Right lung (tissue), 5 donors: ENCODE measurements around the gene ARID3C. TPM values are rescaled to one million over a fixed set of nuclear protein-coding genes. Genes with fewer than 3 reads are reported as not detected.

Source experiments
- DNase-seq, 2 donors: peaks; one replicate each; pipeline ENCODE4 v3.0.0-alpha.2; 2013
- polyA plus RNA-seq, 5 donors: library from polyadenylated mRNA; unstranded; fragments of 120-200 nt; gene quantifications; one replicate each; pipeline versions ENCODE4 v1.2.1 to v1.2.3, GENCODE V29; 2013; ENCODE audit warnings: inconsistent platforms in 1 of 5, low replicate concordance in 1 of 5; ENCODE audit not compliant: insufficient read length in 5 of 5, insufficient read depth in 1 of 5

The ARID3C gene
- polyA plus RNA-seq, 5 donors: 0.13 to 0.27 (median 0.17) TPM; not detected in 2

DNA sequence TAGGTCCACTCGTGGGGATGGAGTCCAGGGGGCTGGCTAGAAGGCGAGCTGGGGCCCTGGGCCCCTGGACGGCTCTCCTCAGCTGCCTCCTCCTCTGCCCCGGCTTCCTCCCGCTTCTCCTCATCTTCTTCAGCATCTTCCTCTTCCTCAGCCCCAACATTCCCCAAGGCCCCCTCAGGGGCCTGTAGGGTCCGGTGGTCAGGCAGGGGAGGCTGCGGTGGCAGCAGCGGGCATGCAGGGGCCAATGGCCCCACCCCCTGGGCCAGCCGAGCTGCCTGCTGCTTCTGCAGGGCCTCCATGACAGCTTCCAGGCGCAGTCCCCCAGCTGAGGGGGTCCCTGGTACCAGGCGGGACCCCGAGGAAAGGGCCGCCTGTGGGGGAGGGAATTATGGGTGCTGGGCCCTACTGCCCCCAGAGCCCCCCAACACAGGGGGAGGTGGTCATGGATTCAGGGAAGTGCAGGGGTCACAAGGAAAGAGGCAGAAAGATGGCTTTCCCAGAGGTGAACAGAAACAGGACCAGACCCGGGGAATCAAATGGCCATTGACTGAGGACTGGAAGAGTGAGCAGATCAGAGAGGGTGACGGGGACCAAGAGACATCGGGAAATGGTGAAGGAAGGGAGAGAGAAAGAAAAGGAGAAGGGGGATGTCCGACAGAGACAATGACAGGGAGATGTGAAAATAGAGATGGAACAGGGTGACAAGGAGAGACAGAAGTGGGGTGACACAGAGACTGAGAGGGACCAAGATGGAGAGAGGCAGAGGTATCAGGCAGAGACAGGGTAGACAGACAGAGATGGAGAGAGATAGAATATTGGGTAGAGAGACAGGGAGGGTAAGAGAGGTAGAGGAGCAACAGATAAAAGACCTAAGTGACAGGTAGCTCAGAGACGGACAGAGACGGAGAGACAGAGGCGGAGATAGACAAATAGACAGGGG, 880 bp downstream of the ARID3C start:
- DNase-seq: no peak

DNA sequence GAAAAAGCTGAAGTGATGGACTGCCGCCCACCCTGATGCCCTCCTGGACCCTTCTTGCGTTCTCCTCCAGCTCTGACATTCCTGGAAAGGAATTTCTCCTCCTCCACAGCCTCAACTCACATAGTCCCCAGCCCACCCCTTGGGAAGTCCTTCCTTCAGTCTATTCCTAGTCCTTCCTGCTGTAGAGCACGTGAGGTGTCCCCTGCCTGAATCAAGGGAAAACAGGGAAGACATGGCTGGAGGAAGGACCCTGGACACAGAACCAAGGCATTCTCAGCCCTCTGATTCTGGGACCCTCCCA, 3.7 kb downstream of the ARID3C start:
- DNase-seq: no peak

DNA sequence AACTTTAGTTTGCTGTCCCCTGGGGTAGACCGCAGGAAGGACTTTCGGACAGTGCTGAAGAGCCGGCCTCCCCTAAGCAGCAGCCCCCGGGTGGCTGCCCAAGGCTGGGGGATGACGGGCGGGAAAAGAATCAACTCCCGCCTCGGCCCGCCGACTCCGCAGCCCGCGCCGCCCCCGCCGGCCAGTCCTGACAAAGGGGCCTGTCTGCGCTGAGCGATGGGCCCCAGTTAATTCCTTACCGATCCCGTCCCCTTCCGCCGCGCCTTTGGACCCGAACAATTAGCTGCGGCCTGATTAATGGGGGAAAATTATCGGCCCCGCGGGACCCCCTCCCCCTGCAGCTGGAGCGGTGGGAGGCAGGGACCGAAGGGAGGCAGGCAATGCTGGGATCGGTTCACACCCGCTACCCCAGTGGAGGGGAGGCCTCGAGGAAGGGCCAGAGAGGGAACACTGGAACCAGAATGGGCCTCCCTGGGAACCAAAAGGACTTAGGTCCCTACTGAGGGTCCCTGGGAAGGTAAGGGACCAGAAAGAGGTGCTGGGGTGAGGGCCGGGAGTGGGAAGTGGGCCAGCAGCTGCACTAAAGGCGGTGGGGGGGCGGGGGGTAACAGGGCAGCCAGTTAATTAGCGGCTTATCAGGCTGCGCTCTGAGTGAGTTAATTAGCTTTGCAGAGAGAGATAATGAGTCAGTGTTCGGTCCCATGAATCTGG, 4.2 kb downstream of the ARID3C start:
- DNase-seq: no peak

DNA sequence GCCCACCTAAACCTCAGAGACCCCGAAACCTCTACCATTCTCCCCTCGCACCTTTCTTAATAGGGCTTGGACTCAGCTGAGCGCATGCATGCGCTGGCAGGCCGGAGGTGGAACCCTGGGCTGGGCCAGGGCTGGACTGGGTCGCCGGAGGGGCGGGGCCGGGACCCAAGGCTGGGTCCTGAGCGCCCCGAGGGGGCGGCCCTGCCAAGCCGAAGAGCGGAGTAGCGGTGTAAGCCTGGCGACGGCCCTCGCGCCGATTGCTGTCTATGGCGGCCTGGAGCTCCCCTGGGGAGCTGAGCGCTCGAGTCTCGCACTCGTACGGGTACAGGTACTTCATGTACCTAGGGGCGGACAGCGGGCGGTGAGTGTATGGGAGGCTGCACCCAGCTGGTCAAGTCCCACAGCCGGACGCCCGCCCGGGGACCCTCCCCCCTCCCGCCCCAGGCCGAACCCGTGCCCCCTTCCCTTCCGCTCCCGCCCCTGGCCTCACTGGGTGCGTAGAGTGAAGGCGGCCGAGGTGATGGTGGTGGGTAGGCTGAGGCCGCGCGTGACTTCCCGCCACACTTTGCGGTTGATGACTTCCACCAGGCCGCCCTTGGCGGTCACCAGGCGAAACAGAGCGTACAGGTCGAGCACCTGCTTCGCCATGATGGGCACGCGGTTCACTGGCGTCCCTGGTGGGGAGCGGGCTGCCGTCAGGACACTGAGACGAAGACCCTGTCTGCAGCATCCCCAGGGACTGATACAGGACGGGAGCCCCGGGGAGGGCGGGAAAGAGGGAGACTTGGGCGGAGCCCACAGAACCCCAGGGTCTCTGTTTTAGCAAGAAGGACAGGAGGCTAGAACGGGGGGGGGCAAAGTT, 5.3 kb downstream of the ARID3C start:
- DNase-seq: no peak

DNA sequence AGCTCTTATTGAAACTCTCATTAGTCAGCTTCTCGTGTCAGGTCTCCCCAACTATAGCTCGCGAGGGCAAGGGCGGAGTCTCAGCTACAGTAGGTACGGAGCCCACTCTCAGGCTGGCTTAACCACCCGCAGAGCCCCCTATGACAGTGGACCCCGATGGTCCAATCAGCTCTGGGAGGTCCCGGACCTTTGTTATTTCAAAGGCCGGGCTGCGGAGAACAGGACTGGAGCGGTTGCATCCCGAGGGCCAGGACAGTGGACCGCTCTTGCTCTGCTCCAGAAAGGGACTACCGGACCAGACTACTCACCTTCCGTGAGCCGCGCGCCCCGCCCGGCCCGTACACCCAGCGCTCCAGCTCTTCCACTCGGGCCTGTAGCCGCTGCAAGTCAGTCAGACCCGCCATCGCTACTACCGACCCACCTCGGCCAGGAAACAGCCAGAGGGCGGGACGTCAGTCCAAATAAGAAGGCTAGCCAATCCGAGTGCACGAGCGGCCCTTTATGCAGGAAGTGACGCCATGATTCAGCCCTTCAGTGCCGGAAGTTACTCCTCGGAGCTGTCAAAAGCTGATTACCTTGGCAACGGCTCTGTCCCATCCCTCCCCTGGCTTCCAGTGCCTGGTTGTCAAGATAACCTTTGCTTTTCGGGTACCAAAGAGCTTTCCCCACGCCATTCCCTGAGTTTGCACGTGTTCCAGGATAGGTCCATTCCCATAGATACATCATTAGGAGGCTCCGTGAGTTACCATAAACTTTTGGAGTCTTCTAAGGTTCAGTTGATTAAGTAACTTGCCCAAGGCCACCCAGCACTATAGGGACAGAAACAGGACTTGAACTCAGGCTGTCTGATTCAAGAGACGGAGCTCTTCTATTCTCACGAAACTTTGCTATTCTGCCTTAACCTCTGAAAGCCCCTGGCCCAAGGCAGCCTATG, 8.5 kb downstream of the ARID3C start, which contains the start of gene DCTN3:
DCTN3 (minus strand) TSS at position 435 of the 934 bp plus-strand sequence; CDS start at position 404, 31 bp downstream.
- peak; percentile 85 to 92 for DNase-seq

DNA sequence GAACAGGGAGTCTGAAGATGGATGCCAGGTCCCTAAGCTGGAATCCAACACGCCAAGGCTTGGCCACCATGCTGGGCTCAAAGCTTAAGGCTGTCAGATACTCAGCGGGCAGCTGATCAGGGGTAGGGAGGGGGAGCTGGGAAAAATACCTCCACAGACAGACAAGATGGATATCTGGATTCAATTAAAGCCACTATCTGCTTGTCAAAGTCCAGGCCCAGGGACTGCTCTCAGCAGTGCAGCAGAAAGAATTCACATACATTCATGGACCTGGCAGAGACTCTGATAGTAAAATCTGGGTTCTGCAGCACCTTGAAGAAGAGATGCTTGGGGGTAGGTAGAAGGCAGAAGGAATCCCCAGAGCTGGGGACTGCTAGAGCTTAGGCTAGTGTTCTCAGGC, 13.7 kb downstream of the ARID3C start:
- DNase-seq: no peak

DNA sequence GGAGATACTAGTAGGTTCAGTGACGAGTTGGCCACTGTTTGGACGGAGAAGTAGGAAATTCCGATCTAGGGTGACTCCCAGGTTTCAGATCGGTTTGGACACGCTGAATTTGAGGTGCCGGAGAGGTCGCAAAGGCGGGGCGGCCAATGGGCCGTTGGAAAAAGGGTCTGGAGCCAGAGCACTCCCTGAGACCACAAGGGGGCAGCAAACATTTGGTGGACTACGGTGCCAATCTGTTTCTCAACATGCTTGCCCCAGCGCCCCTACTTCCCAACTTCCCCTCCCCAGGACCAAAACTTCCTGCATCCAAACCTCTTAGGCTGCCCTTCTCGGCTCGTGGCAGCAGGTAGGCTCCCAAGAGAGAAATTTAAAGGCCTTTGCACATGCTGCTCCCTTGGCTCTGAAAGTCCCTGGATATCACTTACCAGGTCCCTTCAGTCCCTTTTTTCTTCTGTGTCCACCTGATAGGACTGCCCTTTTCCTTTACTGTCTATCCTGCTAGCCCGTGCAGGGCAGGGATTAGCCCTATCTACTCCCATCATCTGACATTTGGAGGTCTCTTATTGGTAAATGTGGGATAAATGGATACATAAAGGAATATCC, 16.0 kb downstream of the ARID3C start:
- DNase-seq: peak; percentile 64 to 78

DNA sequence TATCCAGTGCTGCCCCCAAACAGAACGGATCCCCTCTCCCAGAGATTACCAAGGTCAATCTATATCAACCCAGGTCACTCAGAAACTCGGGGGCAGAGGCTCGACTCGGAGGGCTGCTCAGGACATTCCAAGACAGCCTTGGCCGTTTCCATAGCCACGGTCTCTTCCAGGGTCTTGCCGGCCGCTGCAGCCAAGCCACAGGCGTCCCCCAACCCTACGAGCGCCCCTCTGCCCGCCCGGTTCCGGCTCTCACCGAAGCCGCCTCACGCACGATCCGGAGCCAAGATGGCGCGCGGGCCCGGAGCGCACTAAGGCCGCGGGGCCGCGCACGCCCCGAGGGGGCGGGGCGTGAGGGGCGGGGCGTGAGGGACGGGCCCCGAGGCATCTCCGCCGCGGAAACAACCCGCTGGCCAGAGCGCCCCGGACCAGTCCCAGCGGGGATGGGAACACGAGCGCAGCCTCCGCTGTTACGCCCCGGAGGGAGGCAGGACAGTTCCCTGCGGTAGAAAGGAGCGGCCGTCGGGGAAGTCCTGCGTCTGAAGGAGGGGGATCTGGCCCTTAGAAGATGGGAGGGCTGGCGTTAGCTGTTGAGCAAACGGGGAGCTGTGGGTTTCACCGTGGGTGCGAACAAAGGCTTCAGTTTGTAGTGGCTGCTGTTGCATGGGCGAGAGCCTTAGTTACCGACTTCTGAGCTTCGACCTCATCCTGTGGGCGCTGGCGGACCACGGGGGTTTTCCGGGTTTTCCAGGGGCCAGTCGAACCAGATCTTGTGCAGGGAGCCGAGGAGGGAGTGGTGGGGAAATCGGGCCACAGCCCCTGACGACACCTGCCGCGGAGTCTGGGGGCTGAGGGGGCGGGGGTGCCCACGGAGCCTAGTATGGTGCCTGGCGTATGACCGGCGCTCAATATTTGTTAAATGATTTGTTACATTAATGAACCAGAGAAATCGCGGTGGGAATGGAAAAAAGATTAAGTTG, 16.8 kb downstream of the ARID3C start, which contains the start of gene RPP25L:
RPP25L (minus strand) TSS at position 287 of the 977 bp plus-strand sequence. CDS start 801 bp downstream, outside the sequence.
- peak; percentile 89 to 90 for DNase-seq

DNA sequence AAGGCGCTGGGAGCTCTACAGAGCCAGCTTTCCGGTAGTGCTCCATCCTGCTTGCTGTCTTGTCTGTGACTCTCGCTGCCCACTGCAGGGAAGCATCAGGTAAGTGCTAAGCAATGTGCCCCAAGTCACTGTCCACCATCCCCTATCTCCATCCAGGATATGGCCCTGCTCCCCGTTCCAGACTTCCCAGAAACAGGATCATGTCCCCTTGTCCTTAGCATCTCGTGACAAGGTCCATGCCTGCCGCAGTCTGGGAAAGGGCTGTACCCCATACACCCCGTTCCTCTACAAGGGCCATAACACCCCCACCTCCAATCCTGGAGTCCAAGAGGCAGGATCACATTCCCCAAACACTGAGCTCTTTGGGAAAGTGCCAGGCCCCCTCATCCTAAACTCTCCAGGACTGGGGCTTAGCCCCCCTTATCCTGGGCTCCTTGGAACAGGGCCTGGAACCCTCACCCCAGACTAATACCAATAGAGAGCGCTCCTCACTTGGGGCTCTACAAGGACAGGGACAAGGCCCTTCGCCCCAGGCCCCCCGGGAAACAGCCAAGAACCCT, 17.5 kb downstream of the ARID3C start:
- DNase-seq: no peak

DNA sequence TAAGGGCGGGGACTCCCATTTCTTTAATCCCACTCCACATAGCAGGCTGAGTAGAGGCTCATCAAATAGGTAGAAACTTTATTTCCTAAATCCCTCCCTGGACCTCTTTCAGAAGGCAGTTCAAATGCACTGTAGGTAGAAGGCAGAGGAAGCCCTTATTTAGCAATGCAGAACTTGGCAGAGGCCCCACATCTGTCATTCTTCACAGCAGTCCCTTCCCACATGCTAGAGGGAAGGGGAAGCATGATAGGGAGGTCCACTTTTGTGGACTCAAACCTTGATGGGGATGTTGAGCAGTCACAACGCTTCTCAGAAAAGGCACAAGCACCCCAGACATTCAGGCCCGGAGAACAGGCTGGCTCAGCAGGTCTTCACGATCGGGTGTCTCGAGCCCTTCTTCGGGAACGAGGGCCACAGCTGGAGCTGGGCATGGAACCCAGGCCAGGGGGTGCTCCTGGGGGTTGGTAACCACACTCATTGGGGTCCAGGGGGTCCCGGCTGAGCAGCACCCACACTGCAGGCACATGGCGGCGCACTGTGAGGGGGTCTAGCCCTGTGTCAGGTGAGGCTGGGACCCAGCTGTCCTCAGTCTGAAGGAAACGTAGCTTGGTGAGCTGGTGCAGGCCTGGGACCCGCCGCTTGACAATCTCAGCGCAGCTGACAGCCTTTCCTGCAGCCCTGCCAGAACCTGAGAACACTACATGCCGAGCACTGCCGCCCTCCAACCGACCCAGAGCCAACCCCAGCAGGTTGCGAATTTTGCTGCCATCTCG, 18.2 kb downstream of the ARID3C start:
- no peak for DNase-seq

DNA sequence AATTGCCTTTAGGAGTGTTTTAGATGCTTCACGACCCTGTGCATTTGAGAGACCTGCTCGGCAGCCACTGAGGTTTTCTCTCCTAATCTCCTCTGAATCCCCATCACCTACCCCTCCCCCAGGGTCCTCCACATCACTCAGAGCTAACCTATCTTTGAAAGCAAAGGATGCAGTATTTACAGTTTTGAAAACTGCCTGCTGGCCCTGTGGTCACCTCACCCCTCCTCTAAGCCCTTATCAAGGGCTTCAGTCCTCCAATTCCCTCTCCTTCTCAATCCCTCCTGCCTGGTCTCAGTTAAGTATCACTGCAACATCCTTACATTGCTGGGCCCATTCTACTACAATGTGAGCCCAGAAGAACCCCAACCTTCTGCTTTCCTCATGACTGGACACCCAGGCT, 21.5 kb downstream of the ARID3C start:
- DNase-seq: no peak

DNA sequence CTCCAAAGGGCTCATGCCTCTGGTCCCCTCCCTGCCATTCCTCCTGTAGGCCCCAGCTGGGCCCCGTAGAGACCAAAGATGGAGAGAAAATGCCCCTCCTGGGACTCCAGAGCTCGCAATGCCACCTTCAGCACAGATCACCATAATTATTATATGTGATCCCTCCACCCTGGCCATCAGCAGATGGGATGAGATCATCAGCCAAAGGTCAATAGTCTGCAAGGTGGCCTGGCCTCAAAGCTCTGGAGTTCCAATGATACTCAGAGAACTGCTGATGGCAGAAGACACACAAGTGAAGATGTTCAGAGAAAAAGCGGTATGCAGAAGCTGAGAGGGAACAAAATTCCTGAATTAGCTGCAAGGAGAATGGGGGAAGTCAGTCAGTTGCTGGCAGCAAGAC, 22.0 kb downstream of the ARID3C start:
- DNase-seq: no peak

DNA sequence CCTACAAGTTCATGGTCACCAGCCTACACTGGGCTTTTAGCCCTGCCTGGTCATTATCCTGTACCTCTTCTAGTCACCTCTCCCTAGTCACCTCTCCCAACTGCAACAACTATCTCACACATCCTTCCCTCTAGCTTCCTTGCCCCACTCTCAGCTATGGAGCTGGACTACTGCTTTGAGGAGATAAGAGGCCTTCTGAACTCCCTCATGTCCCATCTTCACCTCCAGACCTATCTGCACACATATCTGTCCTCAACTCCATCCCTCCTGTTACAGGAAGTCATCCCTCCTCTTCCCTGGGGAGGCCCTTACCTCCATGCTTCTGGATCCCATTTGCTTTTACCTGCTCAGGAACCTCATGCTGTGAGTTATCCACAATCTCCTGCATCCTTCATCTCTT, 22.7 kb downstream of the ARID3C start:
- no peak for DNase-seq

DNA sequence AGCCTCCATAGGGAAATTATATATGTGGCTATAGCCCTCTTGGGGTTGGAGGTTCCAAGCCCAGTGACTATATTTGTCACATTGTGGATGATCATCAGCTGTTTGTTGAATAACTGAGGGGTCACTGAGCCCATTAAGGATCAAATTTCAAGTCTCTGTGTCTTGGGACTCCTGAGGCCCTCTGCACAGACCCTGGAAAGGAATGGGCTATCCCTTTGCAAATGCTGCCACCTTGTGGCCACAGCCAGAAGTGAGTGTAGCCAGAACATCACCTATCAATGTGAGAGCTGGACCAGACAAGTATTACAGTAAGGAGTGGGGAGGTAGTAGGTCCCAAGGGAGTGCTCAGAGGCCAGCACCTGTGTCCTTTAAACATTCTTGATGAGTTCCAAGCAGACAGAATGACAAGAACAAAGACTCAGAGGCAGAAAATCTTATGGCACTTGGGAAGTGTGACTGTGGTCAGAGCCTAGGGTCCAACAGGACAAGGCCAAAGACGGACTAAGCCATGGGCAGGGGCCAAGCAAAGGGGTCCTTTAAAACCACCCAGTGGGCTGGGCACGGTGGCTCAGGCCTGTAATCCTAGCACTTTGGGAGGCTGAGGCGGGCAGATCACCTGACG, 25.1 kb downstream of the ARID3C start:
- DNase-seq: peak; percentile 62 to 80

DNA sequence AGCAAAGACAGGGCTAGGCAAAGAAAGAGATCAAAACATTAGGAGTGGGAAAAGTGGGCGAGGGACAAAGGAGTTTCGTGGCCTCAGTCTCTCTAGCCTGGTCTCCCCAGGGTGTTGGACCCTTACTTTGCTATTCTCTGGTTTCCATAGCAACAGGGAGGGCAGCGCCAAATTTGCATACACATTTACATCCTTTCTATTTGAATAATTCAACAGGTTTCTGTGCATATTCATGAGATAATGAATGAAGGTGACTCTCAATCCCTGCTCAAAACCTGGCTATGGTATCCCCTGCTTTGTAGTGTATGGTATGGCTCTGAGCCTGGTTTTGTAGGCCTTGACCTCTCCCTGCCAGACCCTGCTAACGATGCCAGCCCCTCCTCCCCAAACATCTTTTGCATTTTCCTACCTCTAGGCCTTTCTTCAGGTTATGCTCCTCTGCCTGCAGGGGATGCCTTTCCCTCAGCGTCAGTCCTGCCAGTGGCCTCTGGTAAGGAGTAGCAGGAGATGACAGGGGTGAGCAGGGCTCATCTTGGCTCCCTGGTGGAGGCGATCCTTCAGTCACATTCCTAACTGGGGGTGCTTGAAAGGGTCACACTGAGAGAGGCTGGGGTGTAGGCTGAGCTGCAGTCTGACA, 26.8 kb downstream of the ARID3C start:
- no peak for DNase-seq

DNA sequence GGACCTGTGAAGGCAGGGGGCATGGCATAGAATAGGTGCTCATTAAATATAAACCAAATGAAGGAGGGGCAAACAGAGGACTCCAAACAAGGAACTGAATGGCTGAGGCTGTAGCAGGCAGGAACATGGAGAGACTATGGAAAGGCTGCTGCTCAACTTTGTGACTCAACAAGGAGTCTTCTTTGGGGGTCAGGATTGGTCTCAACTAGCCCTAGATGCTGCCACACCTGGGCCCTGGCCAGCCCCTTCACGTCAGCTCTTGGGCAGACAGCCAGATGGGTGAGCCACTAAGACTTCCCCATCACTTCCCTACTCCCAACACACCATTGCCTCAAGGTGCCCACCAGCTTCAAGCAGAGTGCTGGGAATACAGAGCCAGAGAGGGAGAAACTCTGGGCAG, 28.0 kb downstream of the ARID3C start:
- no peak for DNase-seq

DNA sequence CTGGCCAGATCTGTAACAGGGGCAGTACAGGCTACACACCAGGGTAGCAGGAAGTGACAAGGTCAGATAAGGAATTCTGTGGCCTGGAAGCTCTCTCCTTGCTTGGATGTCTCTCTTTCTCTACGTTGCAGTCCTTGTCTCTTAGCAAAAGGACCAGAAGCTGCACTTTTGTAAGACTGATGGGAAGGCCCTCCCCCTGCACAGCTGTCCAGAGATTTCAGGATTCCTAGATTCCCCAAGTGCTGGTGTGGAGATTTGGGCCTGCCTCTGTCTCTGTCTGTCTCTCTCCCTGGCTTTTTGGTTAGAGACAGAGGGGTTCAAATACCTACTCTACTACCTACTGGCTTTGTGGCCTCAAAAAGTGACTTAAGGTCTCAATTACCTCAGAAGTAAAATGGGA, 29.3 kb downstream of the ARID3C start:
- no peak for DNase-seq
